ENCODE results near the gene ENPP7. TPM values are rescaled to one million over a fixed set of nuclear protein-coding genes. Genes with fewer than 3 reads are reported as not detected.

ENPP7 gene
- total and polyA plus RNA-seq, 4 donors = 0.31 TPM; not detected in 3

GRCh38 chr17:79747508-79748294 is 17.0 kb downstream of the ENPP7 start:
- no peak for DNase-seq
- peaks cover 10 to 45% (median 44%) of the 10 kb centered on the region in 3 donors for H3K27me3 ChIP-seq (ENCODE audit: control insufficient read depth in 3 of 3, insufficient read depth in 3 of 3, low read length in 2 of 3)

GRCh38 chr17:79748295-79749099 is 17.8 kb downstream of the ENPP7 start:
- 6% methylated on average over 35 to 55 of the region's 55 CpGs for WGBS, 2 donors
- DNase-seq = no peak
- no peak for TF ChIP-seq CTCF (IDR thresholded peaks at IDR 0.05; ENCODE audit: control extremely low read depth, extremely low read depth)
- no peaks in the 10 kb centered on the region for H3K36me3 ChIP-seq (ENCODE audit: control insufficient read depth in 4 of 4, insufficient read depth in 4 of 4, low read length in 4 of 4)
- no peak overlapping the region for H3K27ac ChIP-seq (ENCODE audit: low read depth in 1 of 2, low read length in 1 of 2)
- H3K27me3 ChIP-seq (ENCODE audit: control insufficient read depth in 3 of 3, insufficient read depth in 3 of 3, low read length in 2 of 3) = peaks cover 10 to 45% (median 44%) of the 10 kb centered on the region in 3 donors
- H3K9me3 ChIP-seq (ENCODE audit: control insufficient read depth in 4 of 4, insufficient read depth in 3 of 4, low read length in 3 of 4) = peaks cover 0 to 4% (median 0%) of the 10 kb centered on the region in 4 donors
- ATAC-seq (ENCODE audit: insufficient read depth, low FRiP score) = no peak
- H3K4me3 ChIP-seq = no peak overlapping the region
- no peak overlapping the region for H3K9ac ChIP-seq (ENCODE audit: insufficient read depth in 1 of 2, low read length in 2 of 2)
- peaks cover 0 to 14% (median 7%) of the 10 kb centered on the region in 5 donors for H3K4me1 ChIP-seq (ENCODE audit: control insufficient read depth in 5 of 5, insufficient read depth in 5 of 5, low read length in 5 of 5)

More at GRCh38 chr17:79747508-79748294, 17.0 kb downstream of the ENPP7 start:
- H3K27ac ChIP-seq (ENCODE audit: low read depth in 1 of 2, low read length in 1 of 2) = no peak overlapping the region
- no peak overlapping the region for H3K9ac ChIP-seq (ENCODE audit: insufficient read depth in 1 of 2, low read length in 2 of 2)
- peaks cover 0 to 14% (median 7%) of the 10 kb centered on the region in 5 donors for H3K4me1 ChIP-seq (ENCODE audit: control insufficient read depth in 5 of 5, insufficient read depth in 5 of 5, low read length in 5 of 5)
- no peak for ATAC-seq (ENCODE audit: insufficient read depth, low FRiP score)
- H3K4me3 ChIP-seq = no peak overlapping the region
- TF ChIP-seq CTCF (IDR thresholded peaks at IDR 0.05; ENCODE audit: control extremely low read depth, extremely low read depth) = no peak
- peaks cover 0 to 4% (median 0%) of the 10 kb centered on the region in 4 donors for H3K9me3 ChIP-seq (ENCODE audit: control insufficient read depth in 4 of 4, insufficient read depth in 3 of 4, low read length in 3 of 4)
- no peaks in the 10 kb centered on the region for H3K36me3 ChIP-seq (ENCODE audit: control insufficient read depth in 4 of 4, insufficient read depth in 4 of 4, low read length in 4 of 4)
- WGBS, 2 donors = 4 to 5% methylated on average over 42 to 74 of the region's 74 CpGs

GRCh38 chr17:79749156-79749815 is 18.5 kb downstream of the ENPP7 start:
- H3K9me3 ChIP-seq (ENCODE audit: control insufficient read depth in 4 of 4, insufficient read depth in 3 of 4, low read length in 3 of 4) = peaks cover 0 to 4% (median 0%) of the 10 kb centered on the region in 4 donors
- 59 to 61% methylated on average over 3 of the region's 3 CpGs for WGBS, 2 donors
- H3K27me3 ChIP-seq (ENCODE audit: control insufficient read depth in 3 of 3, insufficient read depth in 3 of 3, low read length in 2 of 3) = peaks cover 10 to 45% (median 44%) of the 10 kb centered on the region in 3 donors
- H3K4me1 ChIP-seq (ENCODE audit: control insufficient read depth in 5 of 5, insufficient read depth in 5 of 5, low read length in 5 of 5) = peaks cover 0 to 14% (median 7%) of the 10 kb centered on the region in 5 donors
- H3K27ac ChIP-seq (ENCODE audit: low read depth in 1 of 2, low read length in 1 of 2) = no peak overlapping the region
- no peak overlapping the region for H3K9ac ChIP-seq (ENCODE audit: insufficient read depth in 1 of 2, low read length in 2 of 2)
- ATAC-seq (ENCODE audit: insufficient read depth, low FRiP score) (no peak), DNase-seq (no peak)
- no peak overlapping the region for H3K4me3 ChIP-seq
- H3K36me3 ChIP-seq (ENCODE audit: control insufficient read depth in 4 of 4, insufficient read depth in 4 of 4, low read length in 4 of 4) = no peaks in the 10 kb centered on the region
- TF ChIP-seq CTCF (IDR thresholded peaks at IDR 0.05; ENCODE audit: control extremely low read depth, extremely low read depth) = no peak
